HepG2 (cell line): ENCODE results near the gene SUMO1. TPM values are rescaled to one million over a fixed set of nuclear protein-coding genes. Genes with fewer than 3 reads are reported as not detected.

Source experiments
- ARNTL ChIP-seq: sonication (generic); formaldehyde crosslinking; IDR thresholded peaks from 2 replicates; pipeline ENCODE4 v1.4.0; 2020; ENCODE audit warnings: mild to moderate bottlenecking, missing genetic modification reagents
- GLI4 ChIP-seq: sonication (generic); formaldehyde crosslinking; IDR thresholded peaks from 2 replicates; pipeline ENCODE4 v1.5.1; 2020; ENCODE audit warnings: missing genetic modification reagents, mild to moderate bottlenecking, moderate library complexity, borderline replicate concordance
- HMGA1 ChIP-seq: sonication (generic); formaldehyde crosslinking; conservative IDR thresholded peaks from 2 replicates; pipeline ENCODE4 v1.4.0; 2020; ENCODE audit warnings: missing genetic modification reagents
- MEIS2 ChIP-seq: sonication (generic); formaldehyde crosslinking; IDR thresholded peaks from 2 replicates; pipeline ENCODE4 v1.9.0; 2021; ENCODE audit warnings: mild to moderate bottlenecking, missing genetic modification reagents
- RAD21 ChIP-seq: fragments of 450-650 bp; formaldehyde crosslinking; IDR thresholded peaks from 2 replicates; pipeline ENCODE4 v1.5.0; 2020; ENCODE audit warnings: mild to moderate bottlenecking
- SNAI1 ChIP-seq: sonication (generic); formaldehyde crosslinking; IDR thresholded peaks from 2 replicates; pipeline ENCODE4 v1.5.0; 2020; ENCODE audit warnings: mild to moderate bottlenecking, missing genetic modification reagents, borderline replicate concordance
- THYN1 ChIP-seq: sonication (generic); formaldehyde crosslinking; IDR thresholded peaks from 2 replicates; pipeline ENCODE4 v1.8.1; 2023; ENCODE audit warnings: low read depth, mild to moderate bottlenecking, moderate library complexity, missing genetic modification reagents, borderline replicate concordance
- ZBTB7B ChIP-seq: sonication (generic); formaldehyde crosslinking; IDR thresholded peaks from 2 replicates; pipeline ENCODE4 v1.4.0; 2020; ENCODE audit warnings: missing genetic modification reagents
- ZNF326 ChIP-seq: sonication (generic); formaldehyde crosslinking; IDR thresholded peaks from 2 replicates; pipeline ENCODE4 v1.4.0; 2020; ENCODE audit warnings: missing genetic modification reagents, borderline replicate concordance
- ZNF709 ChIP-seq: sonication (generic); formaldehyde crosslinking; IDR thresholded peaks from 2 replicates; pipeline ENCODE4 v1.5.0; 2020; ENCODE audit warnings: mild to moderate bottlenecking, missing genetic modification reagents
- ZNF891 ChIP-seq: sonication (generic); formaldehyde crosslinking; IDR thresholded peaks from 2 replicates; pipeline ENCODE4 v1.5.0; 2020; ENCODE audit warnings: mild to moderate bottlenecking, missing genetic modification reagents
- ZSCAN12 ChIP-seq: sonication (generic); formaldehyde crosslinking; IDR thresholded peaks from 2 replicates; pipeline ENCODE4 v1.9.0; 2021; ENCODE audit warnings: mild to moderate bottlenecking, missing genetic modification reagents
- polyA plus RNA-seq, 8 experiments: library from polyadenylated mRNA; depleted of rRNA in 3 of 8; stranded (reverse) in 7 of 8; unstranded in 1 of 8; fragments of >200 nt; fragmentation: Illumina TruSeq in 4 of 8; extraction: Trizol in 4 of 8; gene quantifications; 2 replicates each; pipeline versions ENCODE4 v1.2.1 to v1.2.3, GENCODE V29; 2011 to 2016; ENCODE audit warnings: low read depth in 4 of 8, missing spikeins in 1 of 8, mixed read lengths in 1 of 8; ENCODE audit not compliant: insufficient read depth in 1 of 8
- total RNA-seq, 5 experiments: library from RNA; depleted of rRNA; stranded (reverse); fragments of >200 nt; fragmentation: Illumina TruSeq; extraction: Trizol; gene quantifications; 2 replicates each; pipeline ENCODE4 v1.2.3, GENCODE V29; 2016; ENCODE audit warnings: low read depth in 1 of 5
- TF ChIP-seq, protein P1 (sequence below): sonication (generic); formaldehyde crosslinking; IDR thresholded peaks from 2 replicates; pipeline ENCODE4 v1.5.1; 2020; ENCODE audit warnings: mild to moderate bottlenecking, missing genetic modification reagents, moderate library complexity
- TF ChIP-seq, protein P2 (sequence below): sonication (generic); formaldehyde crosslinking; IDR thresholded peaks from 2 replicates; pipeline ENCODE4 v1.4.0; 2020; ENCODE audit warnings: missing genetic modification reagents, low read depth, mild to moderate bottlenecking, borderline replicate concordance
- TF ChIP-seq, protein P3 (sequence below): sonication (generic); formaldehyde crosslinking; IDR thresholded peaks from 2 replicates; pipeline ENCODE4 v1.4.0; 2020; ENCODE audit warnings: missing genetic modification reagents
- TF ChIP-seq, protein P4 (sequence below): sonication (generic); formaldehyde crosslinking; IDR thresholded peaks from 2 replicates; pipeline ENCODE4 v1.4.0; 2020; ENCODE audit warnings: mild to moderate bottlenecking, missing genetic modification reagents, borderline replicate concordance
- TF ChIP-seq, protein P5 (sequence below): sonication (generic); formaldehyde crosslinking; IDR thresholded peaks from 2 replicates; pipeline ENCODE4 v1.4.0; 2020; ENCODE audit warnings: mild to moderate bottlenecking, missing genetic modification reagents

Gene SUMO1
- total and polyA plus RNA-seq, 2 of the 13 experiments (the other 11 are each of a cell fraction or from before 2014, with no cell fraction given): 101 to 173 TPM

- TF ChIP-seq, protein P1, sequence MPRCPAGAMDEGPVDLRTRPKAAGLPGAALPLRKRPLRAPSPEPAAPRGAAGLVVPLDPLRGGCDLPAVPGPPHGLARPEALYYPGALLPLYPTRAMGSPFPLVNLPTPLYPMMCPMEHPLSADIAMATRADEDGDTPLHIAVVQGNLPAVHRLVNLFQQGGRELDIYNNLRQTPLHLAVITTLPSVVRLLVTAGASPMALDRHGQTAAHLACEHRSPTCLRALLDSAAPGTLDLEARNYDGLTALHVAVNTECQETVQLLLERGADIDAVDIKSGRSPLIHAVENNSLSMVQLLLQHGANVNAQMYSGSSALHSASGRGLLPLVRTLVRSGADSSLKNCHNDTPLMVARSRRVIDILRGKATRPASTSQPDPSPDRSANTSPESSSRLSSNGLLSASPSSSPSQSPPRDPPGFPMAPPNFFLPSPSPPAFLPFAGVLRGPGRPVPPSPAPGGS (CRISPR knock-in tag): peak; percentile 71
- TF ChIP-seq ARNTL (CRISPR knock-in tag): no peak; the same call in 1 of the 2 replicates
- peak; percentile 76; the same call in 1 of the 2 replicates for TF ChIP-seq MEIS2 (CRISPR knock-in tag)
- no peak for TF ChIP-seq THYN1 (CRISPR knock-in tag)
- peak; percentile 66; the same call in 1 of the 2 replicates for TF ChIP-seq ZBTB7B (CRISPR knock-in tag)
- 0 out of 2 replicates have a peak, but pooled peaks have one; percentile 84 for TF ChIP-seq GLI4 (CRISPR knock-in tag)
- peak; percentile 95 for TF ChIP-seq ZNF709 (CRISPR knock-in tag)
- TF ChIP-seq ZNF326 (CRISPR knock-in tag): no peak
- peak; percentile 95 for TF ChIP-seq ZNF891 (CRISPR knock-in tag)
- TF ChIP-seq SNAI1 (CRISPR knock-in tag): peak; percentile 83; the same call in 1 of the 2 replicates
- TF ChIP-seq, protein P2, sequence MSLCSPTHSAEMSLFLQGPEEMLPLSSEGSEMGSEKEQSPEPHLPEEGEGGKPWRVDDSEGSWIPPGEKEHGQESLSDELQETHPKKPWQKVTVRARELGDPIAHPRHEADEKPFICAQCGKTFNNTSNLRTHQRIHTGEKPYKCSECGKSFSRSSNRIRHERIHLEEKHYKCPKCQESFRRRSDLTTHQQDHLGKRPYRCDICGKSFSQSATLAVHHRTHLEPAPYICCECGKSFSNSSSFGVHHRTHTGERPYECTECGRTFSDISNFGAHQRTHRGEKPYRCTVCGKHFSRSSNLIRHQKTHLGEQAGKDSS (CRISPR knock-in tag): peak; percentile 53; the same call in 1 of the 2 replicates
- TF ChIP-seq RAD21 (CRISPR knock-in tag): 0 out of 2 replicates have a peak, but pooled peaks have one; percentile 24
- TF ChIP-seq, protein P3, sequence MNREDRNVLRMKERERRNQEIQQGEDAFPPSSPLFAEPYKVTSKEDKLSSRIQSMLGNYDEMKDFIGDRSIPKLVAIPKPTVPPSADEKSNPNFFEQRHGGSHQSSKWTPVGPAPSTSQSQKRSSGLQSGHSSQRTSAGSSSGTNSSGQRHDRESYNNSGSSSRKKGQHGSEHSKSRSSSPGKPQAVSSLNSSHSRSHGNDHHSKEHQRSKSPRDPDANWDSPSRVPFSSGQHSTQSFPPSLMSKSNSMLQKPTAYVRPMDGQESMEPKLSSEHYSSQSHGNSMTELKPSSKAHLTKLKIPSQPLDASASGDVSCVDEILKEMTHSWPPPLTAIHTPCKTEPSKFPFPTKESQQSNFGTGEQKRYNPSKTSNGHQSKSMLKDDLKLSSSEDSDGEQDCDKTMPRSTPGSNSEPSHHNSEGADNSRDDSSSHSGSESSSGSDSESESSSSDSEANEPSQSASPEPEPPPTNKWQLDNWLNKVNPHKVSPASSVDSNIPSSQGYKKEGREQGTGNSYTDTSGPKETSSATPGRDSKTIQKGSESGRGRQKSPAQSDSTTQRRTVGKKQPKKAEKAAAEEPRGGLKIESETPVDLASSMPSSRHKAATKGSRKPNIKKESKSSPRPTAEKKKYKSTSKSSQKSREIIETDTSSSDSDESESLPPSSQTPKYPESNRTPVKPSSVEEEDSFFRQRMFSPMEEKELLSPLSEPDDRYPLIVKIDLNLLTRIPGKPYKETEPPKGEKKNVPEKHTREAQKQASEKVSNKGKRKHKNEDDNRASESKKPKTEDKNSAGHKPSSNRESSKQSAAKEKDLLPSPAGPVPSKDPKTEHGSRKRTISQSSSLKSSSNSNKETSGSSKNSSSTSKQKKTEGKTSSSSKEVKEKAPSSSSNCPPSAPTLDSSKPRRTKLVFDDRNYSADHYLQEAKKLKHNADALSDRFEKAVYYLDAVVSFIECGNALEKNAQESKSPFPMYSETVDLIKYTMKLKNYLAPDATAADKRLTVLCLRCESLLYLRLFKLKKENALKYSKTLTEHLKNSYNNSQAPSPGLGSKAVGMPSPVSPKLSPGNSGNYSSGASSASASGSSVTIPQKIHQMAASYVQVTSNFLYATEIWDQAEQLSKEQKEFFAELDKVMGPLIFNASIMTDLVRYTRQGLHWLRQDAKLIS (CRISPR knock-in tag): no peak
- TF ChIP-seq HMGA1 (CRISPR knock-in tag): no peak
- TF ChIP-seq, protein P4, sequence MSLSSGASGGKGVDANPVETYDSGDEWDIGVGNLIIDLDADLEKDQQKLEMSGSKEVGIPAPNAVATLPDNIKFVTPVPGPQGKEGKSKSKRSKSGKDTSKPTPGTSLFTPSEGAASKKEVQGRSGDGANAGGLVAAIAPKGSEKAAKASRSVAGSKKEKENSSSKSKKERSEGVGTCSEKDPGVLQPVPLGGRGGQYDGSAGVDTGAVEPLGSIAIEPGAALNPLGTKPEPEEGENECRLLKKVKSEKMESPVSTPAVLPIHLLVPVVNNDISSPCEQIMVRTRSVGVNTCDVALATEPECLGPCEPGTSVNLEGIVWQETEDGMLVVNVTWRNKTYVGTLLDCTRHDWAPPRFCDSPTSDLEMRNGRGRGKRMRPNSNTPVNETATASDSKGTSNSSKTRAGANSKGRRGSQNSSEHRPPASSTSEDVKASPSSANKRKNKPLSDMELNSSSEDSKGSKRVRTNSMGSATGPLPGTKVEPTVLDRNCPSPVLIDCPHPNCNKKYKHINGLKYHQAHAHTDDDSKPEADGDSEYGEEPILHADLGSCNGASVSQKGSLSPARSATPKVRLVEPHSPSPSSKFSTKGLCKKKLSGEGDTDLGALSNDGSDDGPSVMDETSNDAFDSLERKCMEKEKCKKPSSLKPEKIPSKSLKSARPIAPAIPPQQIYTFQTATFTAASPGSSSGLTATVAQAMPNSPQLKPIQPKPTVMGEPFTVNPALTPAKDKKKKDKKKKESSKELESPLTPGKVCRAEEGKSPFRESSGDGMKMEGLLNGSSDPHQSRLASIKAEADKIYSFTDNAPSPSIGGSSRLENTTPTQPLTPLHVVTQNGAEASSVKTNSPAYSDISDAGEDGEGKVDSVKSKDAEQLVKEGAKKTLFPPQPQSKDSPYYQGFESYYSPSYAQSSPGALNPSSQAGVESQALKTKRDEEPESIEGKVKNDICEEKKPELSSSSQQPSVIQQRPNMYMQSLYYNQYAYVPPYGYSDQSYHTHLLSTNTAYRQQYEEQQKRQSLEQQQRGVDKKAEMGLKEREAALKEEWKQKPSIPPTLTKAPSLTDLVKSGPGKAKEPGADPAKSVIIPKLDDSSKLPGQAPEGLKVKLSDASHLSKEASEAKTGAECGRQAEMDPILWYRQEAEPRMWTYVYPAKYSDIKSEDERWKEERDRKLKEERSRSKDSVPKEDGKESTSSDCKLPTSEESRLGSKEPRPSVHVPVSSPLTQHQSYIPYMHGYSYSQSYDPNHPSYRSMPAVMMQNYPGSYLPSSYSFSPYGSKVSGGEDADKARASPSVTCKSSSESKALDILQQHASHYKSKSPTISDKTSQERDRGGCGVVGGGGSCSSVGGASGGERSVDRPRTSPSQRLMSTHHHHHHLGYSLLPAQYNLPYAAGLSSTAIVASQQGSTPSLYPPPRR (CRISPR knock-in tag): peak; percentile 41; the same call in 1 of the 2 replicates
- TF ChIP-seq, protein P5, sequence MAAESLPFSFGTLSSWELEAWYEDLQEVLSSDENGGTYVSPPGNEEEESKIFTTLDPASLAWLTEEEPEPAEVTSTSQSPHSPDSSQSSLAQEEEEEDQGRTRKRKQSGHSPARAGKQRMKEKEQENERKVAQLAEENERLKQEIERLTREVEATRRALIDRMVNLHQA (CRISPR knock-in tag): 0 out of 2 replicates have a peak, but pooled peaks have one; percentile 28
- 0 out of 2 replicates have a peak, but pooled peaks have one; percentile 32 for TF ChIP-seq ZSCAN12 (CRISPR knock-in tag)
Observed at GRCh38 chr2:202265467-202266277, 27.3 kb upstream of the SUMO1 start, which contains the start of gene NOP58 (continued).
